ENCODE measurements around the gene KAZN.

The KAZN gene

GRCh38 chr1:14794906-14795305, 196.4 kb downstream of the KAZN start:
- Histone ChIP-seq H3K9ac (ENCODE audit: low read length) (no peak overlapping the region), H3K79me2 (ENCODE audit: insufficient read depth, low read length) (no peaks in the 10 kb centered on the region), H4K20me1 (ENCODE audit: insufficient read depth, low read length) (no peaks in the 10 kb centered on the region), H2AFZ (ENCODE audit: low read length) (no peak overlapping the region), H3F3A (ENCODE audit: insufficient read depth, low read length) (no peaks in the 10 kb centered on the region), H3K36me3 (ENCODE audit: insufficient read depth, low read length) (no peaks in the 10 kb centered on the region), H3K27ac (ENCODE audit: low read depth, low read length, poor library complexity, severe bottlenecking) (no peak overlapping the region), H3K27me3 (ENCODE audit: insufficient read depth, low read length) (0 out of 2 replicates have a peak, but pooled peaks cover 7% of the 10 kb centered on the region), H3K4me1 (ENCODE audit: insufficient read depth, low read length, severe bottlenecking) (no peaks in the 10 kb centered on the region), H3K9me3 (ENCODE audit: low read length) (no peaks in the 10 kb centered on the region), H3K4me2 (ENCODE audit: low read length) (no peak overlapping the region), H3K4me3 (ENCODE audit: low read depth, low read length, poor library complexity, severe bottlenecking) (no peak overlapping the region), H3K9me2 (ENCODE audit: low read depth, low read length) (no peaks in the 10 kb centered on the region)
- TF ChIP-seq, protein P1, sequence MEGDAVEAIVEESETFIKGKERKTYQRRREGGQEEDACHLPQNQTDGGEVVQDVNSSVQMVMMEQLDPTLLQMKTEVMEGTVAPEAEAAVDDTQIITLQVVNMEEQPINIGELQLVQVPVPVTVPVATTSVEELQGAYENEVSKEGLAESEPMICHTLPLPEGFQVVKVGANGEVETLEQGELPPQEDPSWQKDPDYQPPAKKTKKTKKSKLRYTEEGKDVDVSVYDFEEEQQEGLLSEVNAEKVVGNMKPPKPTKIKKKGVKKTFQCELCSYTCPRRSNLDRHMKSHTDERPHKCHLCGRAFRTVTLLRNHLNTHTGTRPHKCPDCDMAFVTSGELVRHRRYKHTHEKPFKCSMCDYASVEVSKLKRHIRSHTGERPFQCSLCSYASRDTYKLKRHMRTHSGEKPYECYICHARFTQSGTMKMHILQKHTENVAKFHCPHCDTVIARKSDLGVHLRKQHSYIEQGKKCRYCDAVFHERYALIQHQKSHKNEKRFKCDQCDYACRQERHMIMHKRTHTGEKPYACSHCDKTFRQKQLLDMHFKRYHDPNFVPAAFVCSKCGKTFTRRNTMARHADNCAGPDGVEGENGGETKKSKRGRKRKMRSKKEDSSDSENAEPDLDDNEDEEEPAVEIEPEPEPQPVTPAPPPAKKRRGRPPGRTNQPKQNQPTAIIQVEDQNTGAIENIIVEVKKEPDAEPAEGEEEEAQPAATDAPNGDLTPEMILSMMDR (IDR thresholded peaks at IDR 0.05; ENCODE audit: low read length): no peak
- TF ChIP-seq EZH2 (IDR thresholded peaks at IDR 0.05; ENCODE audit: borderline replicate concordance, low read length): no peak

- Histone ChIP-seq H4K20me1 (ENCODE audit: insufficient read depth, low read length) (no peaks in the 10 kb centered on the region), H3K4me1 (ENCODE audit: insufficient read depth, low read length, severe bottlenecking) (no peaks in the 10 kb centered on the region), H2AFZ (ENCODE audit: low read length) (no peak overlapping the region), H3K79me2 (ENCODE audit: insufficient read depth, low read length) (no peaks in the 10 kb centered on the region), H3K4me2 (ENCODE audit: low read length) (no peak overlapping the region), H3K9me2 (ENCODE audit: low read depth, low read length) (no peaks in the 10 kb centered on the region), H3K27me3 (ENCODE audit: insufficient read depth, low read length) (0 out of 2 replicates have a peak, but pooled peaks cover 7% of the 10 kb centered on the region), H3F3A (ENCODE audit: insufficient read depth, low read length) (no peaks in the 10 kb centered on the region), H3K9ac (ENCODE audit: low read length) (no peak overlapping the region), H3K36me3 (ENCODE audit: insufficient read depth, low read length) (no peaks in the 10 kb centered on the region), H3K27ac (ENCODE audit: low read depth, low read length, poor library complexity, severe bottlenecking) (no peak overlapping the region), H3K9me3 (ENCODE audit: low read length) (no peaks in the 10 kb centered on the region), H3K4me3 (ENCODE audit: low read depth, low read length, poor library complexity, severe bottlenecking) (no peak overlapping the region)
- TF ChIP-seq, protein P1 (IDR thresholded peaks at IDR 0.05; ENCODE audit: low read length): no peak
- no peak for TF ChIP-seq EZH2 (IDR thresholded peaks at IDR 0.05; ENCODE audit: borderline replicate concordance, low read length)
Measured at GRCh38 chr1:14795589-14795988, 197.1 kb downstream of the KAZN start.

- H3K27ac ChIP-seq (ENCODE audit: low read depth, low read length, poor library complexity, severe bottlenecking): no peak overlapping the region
- no peaks in the 10 kb centered on the region for H3F3A ChIP-seq (ENCODE audit: insufficient read depth, low read length)
- H3K4me3 ChIP-seq (ENCODE audit: low read depth, low read length, poor library complexity, severe bottlenecking): no peak overlapping the region
- H3K4me2 ChIP-seq (ENCODE audit: low read length): no peak overlapping the region
- H4K20me1 ChIP-seq (ENCODE audit: insufficient read depth, low read length): no peaks in the 10 kb centered on the region
- H3K36me3 ChIP-seq (ENCODE audit: insufficient read depth, low read length): no peaks in the 10 kb centered on the region
- no peaks in the 10 kb centered on the region for H3K9me3 ChIP-seq (ENCODE audit: low read length)
- H3K27me3 ChIP-seq (ENCODE audit: insufficient read depth, low read length): 0 out of 2 replicates have a peak, but pooled peaks cover 7% of the 10 kb centered on the region
- H3K79me2 ChIP-seq (ENCODE audit: insufficient read depth, low read length): no peaks in the 10 kb centered on the region
- no peaks in the 10 kb centered on the region for H3K4me1 ChIP-seq (ENCODE audit: insufficient read depth, low read length, severe bottlenecking)
- no peak overlapping the region for H2AFZ ChIP-seq (ENCODE audit: low read length)
- H3K9ac ChIP-seq (ENCODE audit: low read length): no peak overlapping the region
- H3K9me2 ChIP-seq (ENCODE audit: low read depth, low read length): no peaks in the 10 kb centered on the region
- TF ChIP-seq, protein P1 (IDR thresholded peaks at IDR 0.05; ENCODE audit: low read length): no peak
- no peak for TF ChIP-seq EZH2 (IDR thresholded peaks at IDR 0.05; ENCODE audit: borderline replicate concordance, low read length)
Measured at GRCh38 chr1:14800014-14800413, 201.5 kb downstream of the KAZN start.
